DND-41 (cell line): ENCODE data around the gene MEGF6.

Experiments
- ATAC-seq: fragments of 200-7000 bp; cut with Tn5 transposase; 3 replicates; pipeline ENCODE4 v1.9.1; 2021; ENCODE audit warnings: low read depth; ENCODE audit not compliant: insufficient read depth
- DNase-seq: peaks from one replicate; pipeline ENCODE4 v3.0.0-alpha.2; 2020
- H2AFZ ChIP-seq: 2 replicates; pipeline ENCODE4 v1.6.0; 2012; ENCODE audit warnings: low read depth, low read length
- H3K27ac ChIP-seq: 2 replicates; pipeline ENCODE4 v1.5.1; 2012; ENCODE audit warnings: low read length, inconsistent platforms
- H3K27me3 ChIP-seq: fragments of 200-600 bp; sonication (generic); 2 replicates; pipeline ENCODE4 v1.6.0; 2012; ENCODE audit warnings: low read length, mild to moderate bottlenecking, inconsistent platforms; ENCODE audit not compliant: insufficient read depth, poor library complexity
- H3K36me3 ChIP-seq: 2 replicates; pipeline ENCODE4 v1.5.1; 2012; ENCODE audit warnings: low read length, inconsistent platforms; ENCODE audit not compliant: insufficient read depth
- H3K4me1 ChIP-seq: 2 replicates; pipeline ENCODE4 v1.5.1; 2012; ENCODE audit warnings: mild to moderate bottlenecking, low read length; ENCODE audit not compliant: insufficient read depth
- H3K4me2 ChIP-seq: 2 replicates; pipeline ENCODE4 v1.6.0; 2012; ENCODE audit warnings: mild to moderate bottlenecking, moderate library complexity, low read length, inconsistent platforms; ENCODE audit not compliant: insufficient read depth
- H3K4me3 ChIP-seq, 2 experiments: fragments of 200-600 bp in 1 of 2; shearing (Covaris generic) in 1 of 2; 2 replicates each; pipeline ENCODE4 v1.5.1; 2012 to 2016; ENCODE audit warnings: inconsistent platforms in 2 of 2, low read length in 2 of 2, mild to moderate bottlenecking in 2 of 2, low read depth in 1 of 2, moderate library complexity in 1 of 2
- H3K79me2 ChIP-seq: 2 replicates; pipeline ENCODE4 v1.6.0; 2012; ENCODE audit warnings: low read length, inconsistent platforms; ENCODE audit not compliant: insufficient read depth
- H3K9ac ChIP-seq: 2 replicates; pipeline ENCODE4 v1.6.0; 2012; ENCODE audit warnings: low read depth, mild to moderate bottlenecking, inconsistent platforms, low read length, moderate library complexity
- H3K9me3 ChIP-seq: 2 replicates; pipeline ENCODE4 v1.5.1; 2012; ENCODE audit warnings: low read length, moderate library complexity, mild to moderate bottlenecking, inconsistent platforms; ENCODE audit not compliant: insufficient read depth, severe bottlenecking
- H4K20me1 ChIP-seq: 2 replicates; pipeline ENCODE4 v1.6.0; 2012; ENCODE audit warnings: low read length; ENCODE audit not compliant: insufficient read depth
- EZH2 ChIP-seq: IDR thresholded peaks from 3 replicates; pipeline ENCODE4 v1.6.1; 2012; ENCODE audit warnings: borderline replicate concordance, low read depth, mild to moderate bottlenecking, moderate library complexity, low read length, inconsistent platforms; ENCODE audit not compliant: severe bottlenecking
- TF ChIP-seq, protein P1 (sequence below): IDR thresholded peaks from 2 replicates; pipeline ENCODE4 v1.5.1; 2012; ENCODE audit warnings: borderline replicate concordance, low read length, moderate library complexity, mild to moderate bottlenecking; ENCODE audit not compliant: poor library complexity, severe bottlenecking; ENCODE audit errors: extremely low read depth

MEGF6 gene, protein sequence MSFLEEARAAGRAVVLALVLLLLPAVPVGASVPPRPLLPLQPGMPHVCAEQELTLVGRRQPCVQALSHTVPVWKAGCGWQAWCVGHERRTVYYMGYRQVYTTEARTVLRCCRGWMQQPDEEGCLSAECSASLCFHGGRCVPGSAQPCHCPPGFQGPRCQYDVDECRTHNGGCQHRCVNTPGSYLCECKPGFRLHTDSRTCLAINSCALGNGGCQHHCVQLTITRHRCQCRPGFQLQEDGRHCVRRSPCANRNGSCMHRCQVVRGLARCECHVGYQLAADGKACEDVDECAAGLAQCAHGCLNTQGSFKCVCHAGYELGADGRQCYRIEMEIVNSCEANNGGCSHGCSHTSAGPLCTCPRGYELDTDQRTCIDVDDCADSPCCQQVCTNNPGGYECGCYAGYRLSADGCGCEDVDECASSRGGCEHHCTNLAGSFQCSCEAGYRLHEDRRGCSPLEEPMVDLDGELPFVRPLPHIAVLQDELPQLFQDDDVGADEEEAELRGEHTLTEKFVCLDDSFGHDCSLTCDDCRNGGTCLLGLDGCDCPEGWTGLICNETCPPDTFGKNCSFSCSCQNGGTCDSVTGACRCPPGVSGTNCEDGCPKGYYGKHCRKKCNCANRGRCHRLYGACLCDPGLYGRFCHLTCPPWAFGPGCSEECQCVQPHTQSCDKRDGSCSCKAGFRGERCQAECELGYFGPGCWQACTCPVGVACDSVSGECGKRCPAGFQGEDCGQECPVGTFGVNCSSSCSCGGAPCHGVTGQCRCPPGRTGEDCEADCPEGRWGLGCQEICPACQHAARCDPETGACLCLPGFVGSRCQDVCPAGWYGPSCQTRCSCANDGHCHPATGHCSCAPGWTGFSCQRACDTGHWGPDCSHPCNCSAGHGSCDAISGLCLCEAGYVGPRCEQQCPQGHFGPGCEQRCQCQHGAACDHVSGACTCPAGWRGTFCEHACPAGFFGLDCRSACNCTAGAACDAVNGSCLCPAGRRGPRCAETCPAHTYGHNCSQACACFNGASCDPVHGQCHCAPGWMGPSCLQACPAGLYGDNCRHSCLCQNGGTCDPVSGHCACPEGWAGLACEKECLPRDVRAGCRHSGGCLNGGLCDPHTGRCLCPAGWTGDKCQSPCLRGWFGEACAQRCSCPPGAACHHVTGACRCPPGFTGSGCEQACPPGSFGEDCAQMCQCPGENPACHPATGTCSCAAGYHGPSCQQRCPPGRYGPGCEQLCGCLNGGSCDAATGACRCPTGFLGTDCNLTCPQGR (N-terminal part only)

DNA sequence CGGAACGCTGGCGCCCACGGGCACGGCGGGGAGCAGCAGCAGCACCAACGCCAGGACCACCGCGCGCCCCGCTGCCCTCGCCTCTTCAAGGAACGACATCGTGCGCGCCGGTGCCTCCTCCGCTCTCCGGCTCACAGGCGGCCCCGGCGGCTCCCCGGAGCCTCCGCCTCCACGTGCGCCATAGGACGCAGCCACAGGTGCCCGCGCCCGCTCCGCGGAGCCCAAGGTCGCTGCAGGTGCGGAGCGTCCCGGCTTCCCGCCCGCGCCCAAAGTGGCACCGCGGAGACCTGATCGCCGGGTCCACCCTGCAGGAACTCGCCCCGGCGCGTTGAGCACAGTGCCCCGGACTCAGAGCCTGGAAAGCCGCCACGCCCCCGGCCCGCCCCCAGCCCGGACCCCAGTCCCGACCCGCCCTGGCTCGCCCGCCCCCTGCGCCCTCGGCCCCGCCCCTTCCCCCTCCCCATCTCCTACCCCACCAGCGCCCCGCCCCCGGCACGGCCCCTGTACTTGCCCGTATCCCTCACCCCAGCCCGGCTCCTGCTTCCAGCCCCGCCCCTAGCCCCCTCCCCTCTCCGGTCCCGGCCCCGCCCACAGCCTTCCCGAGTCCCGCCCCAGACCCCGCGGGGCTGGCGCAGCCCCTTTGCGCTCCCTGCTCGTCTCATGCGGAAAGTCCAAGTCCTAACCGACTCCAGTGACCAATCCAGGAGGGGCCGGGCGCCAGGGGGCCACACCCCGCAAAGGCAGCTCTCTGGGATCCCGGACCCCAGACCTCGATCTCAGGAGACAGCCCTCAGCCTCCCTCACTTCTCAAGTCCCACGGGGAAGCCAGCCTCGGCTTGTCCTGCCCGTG lies at the start of gene MEGF6:
Gene MEGF6, minus strand, starts transcription at position 339 of the 850 bp plus-strand sequence. Its CDS starts 240 bp downstream, at position 99.
- H4K20me1 ChIP-seq, result peaks cover 43% of the 10 kb centered on the region
- peak within 1 kb of the TSS; percentile 92 for H3K4me2 ChIP-seq
- no peaks in the 10 kb centered on the region for H3K36me3 ChIP-seq
- no peaks in the 10 kb centered on the region for H3K79me2 ChIP-seq
- H3K4me1 ChIP-seq, result peaks cover 25% of the 10 kb centered on the region
- H3K4me3 ChIP-seq, result peak within 1 kb of the TSS in 1 of 2 experiments; percentile 54; a peak in 2 of 4 replicates
- peak within 1 kb of the TSS; percentile 19; the same call in 1 of the 2 replicates for H2AFZ ChIP-seq
- H3K27me3 ChIP-seq, result peaks cover 59% of the 10 kb centered on the region
- TF ChIP-seq EZH2, result peak; percentile 88
- TF ChIP-seq, protein P1, sequence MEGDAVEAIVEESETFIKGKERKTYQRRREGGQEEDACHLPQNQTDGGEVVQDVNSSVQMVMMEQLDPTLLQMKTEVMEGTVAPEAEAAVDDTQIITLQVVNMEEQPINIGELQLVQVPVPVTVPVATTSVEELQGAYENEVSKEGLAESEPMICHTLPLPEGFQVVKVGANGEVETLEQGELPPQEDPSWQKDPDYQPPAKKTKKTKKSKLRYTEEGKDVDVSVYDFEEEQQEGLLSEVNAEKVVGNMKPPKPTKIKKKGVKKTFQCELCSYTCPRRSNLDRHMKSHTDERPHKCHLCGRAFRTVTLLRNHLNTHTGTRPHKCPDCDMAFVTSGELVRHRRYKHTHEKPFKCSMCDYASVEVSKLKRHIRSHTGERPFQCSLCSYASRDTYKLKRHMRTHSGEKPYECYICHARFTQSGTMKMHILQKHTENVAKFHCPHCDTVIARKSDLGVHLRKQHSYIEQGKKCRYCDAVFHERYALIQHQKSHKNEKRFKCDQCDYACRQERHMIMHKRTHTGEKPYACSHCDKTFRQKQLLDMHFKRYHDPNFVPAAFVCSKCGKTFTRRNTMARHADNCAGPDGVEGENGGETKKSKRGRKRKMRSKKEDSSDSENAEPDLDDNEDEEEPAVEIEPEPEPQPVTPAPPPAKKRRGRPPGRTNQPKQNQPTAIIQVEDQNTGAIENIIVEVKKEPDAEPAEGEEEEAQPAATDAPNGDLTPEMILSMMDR, result no peak
- H3K9ac ChIP-seq, result peak within 1 kb of the TSS; percentile 41; the same call in 1 of the 2 replicates
- H3K9me3 ChIP-seq, result no peaks in the 10 kb centered on the region
- DNase-seq, result peak; percentile 89
- H3K27ac ChIP-seq, result no peak within 1 kb of the TSS
- ATAC-seq, result peak; percentile 83

DNA sequence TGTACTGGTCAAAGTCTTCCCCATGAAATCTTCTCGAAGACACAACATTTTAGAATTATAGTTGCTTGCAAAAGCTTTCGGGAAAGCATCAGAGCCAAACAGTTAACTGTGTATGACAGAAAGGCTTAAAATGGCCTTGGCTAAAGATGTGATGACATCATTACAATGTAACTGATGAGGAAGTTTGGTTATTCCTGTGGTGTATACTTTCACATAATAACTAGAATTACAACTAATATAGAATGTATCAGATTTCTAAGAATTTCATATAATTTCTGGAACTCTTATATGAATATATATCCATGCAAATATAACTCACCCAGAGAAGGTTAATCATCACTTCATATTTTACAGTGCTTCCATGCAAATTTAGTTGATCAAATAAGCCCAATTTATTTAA lies 49.4 kb upstream of the MEGF6 start:
- Histone ChIP-seq H3K4me3 (no peak overlapping the region), H3K27ac (no peak overlapping the region), H2AFZ (no peak overlapping the region), H3K4me1 (no peaks in the 10 kb centered on the region), H3K4me2 (no peak overlapping the region), H3K9me3 (no peaks in the 10 kb centered on the region), H3K36me3 (peaks cover 5% of the 10 kb centered on the region; the same call in 1 of the 2 replicates), H4K20me1 (peaks cover 53% of the 10 kb centered on the region), H3K27me3 (no peaks in the 10 kb centered on the region), H3K79me2 (peaks cover 88% of the 10 kb centered on the region), H3K9ac (no peak overlapping the region)
- ATAC-seq (no peak), DNase-seq (no peak)
- TF ChIP-seq, protein P1, result no peak
- TF ChIP-seq EZH2, result no peak

DNA sequence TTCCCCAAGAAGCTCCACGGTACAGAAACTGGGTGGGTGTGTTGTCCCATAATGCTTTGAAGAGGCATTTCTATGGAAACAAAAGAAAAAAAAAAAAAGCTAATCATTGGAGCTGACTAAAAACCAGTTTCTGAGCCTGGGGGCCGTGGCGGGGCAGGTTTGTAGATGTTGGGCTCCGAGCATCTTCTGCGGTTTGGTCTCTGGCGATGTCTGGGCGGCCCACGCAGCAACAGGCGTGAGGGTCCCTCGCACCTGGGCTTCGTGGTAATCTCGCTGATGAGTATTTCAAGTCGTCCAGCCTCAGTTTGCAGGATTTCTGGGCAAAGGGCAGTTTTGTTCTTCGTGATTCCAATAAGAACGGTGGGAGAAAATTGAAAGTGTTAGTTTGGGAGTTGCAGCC lies 47.8 kb upstream of the MEGF6 start:
- Histone ChIP-seq H3K27me3 (no peaks in the 10 kb centered on the region), H4K20me1 (peaks cover 47% of the 10 kb centered on the region), H3K27ac (no peak overlapping the region), H3K4me1 (peaks cover 3% of the 10 kb centered on the region; the same call in 1 of the 2 replicates), H3K4me3 (no peak overlapping the region), H3K4me2 (no peak overlapping the region), H3K9ac (no peak overlapping the region), H3K79me2 (peaks cover 89% of the 10 kb centered on the region), H3K36me3 (peaks cover 5% of the 10 kb centered on the region; the same call in 1 of the 2 replicates), H3K9me3 (no peaks in the 10 kb centered on the region), H2AFZ (no peak overlapping the region)
- no peak for TF ChIP-seq EZH2
- TF ChIP-seq, protein P1, result no peak
- ATAC-seq, result no peak
- no peak for DNase-seq
